GM19467 (cell line): ENCODE data around the gene TPM2.
"Not testable (repeated sequence)": the region's sequence is repeated elsewhere in the genome, so short reads cannot be mapped to it uniquely, and the experiment has no call there.

ENCODE experiments used
- ATAC-seq: cut with Tn5 transposase; IDR thresholded peaks from one replicate; pipeline ENCODE4 v1.9.1; 2021; ENCODE audit warnings: mild to moderate bottlenecking, moderate library complexity; ENCODE audit not compliant: unreplicated experiment

Gene TPM2

GRCh38 chr9:35657546-35658136, 32.1 kb downstream of the TPM2 start, which contains the start of gene RMRP:
TSS of gene RMRP (minus strand) at chr9:35658019.
- peak; percentile 81 for ATAC-seq

- no peak for ATAC-seq
Measured at GRCh38 chr9:35656831-35657545, 32.7 kb downstream of the TPM2 start.

- ATAC-seq: no peak
Measured at GRCh38 chr9:35656348-35656747, 33.4 kb downstream of the TPM2 start.

DNA sequence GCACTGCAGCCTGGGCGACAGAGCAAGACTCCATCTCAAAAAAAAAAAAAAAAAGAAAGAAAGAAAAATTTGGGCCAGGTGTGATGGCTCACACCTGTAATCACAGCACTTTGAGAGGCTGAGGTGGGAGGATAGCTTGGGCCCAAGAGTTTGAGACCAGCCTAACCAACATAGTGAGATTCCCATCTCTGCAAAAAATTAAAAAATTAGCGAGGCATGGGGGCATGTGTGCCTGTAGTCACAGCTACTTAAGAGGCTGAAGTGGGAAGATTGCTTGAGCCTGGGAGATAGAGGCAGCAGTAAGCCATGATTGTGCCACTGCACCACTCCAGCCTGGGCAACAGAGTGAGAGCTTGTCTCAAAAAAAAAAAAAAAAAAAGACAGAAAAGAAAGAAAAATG, 36.1 kb downstream of the TPM2 start:
- no peak for ATAC-seq

DNA sequence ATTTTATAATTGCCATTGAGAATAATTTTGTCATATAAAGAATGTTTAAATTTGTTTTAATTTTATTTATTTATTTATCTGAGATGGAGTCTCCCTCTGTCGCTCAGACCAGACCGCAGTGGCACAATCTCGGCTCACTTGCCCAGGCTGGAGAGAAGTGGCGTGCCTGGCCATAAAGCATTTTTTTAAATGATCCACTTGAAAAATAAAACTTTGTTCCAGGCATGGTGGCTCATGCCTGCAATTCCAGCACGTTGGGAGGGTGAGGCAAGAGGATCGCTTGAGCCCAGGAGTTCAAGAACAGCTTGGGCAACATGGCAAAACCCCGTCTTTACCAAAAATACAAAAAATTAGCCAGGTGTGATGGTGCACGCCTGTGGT, 36.9 kb downstream of the TPM2 start:
- ATAC-seq: no peak

DNA sequence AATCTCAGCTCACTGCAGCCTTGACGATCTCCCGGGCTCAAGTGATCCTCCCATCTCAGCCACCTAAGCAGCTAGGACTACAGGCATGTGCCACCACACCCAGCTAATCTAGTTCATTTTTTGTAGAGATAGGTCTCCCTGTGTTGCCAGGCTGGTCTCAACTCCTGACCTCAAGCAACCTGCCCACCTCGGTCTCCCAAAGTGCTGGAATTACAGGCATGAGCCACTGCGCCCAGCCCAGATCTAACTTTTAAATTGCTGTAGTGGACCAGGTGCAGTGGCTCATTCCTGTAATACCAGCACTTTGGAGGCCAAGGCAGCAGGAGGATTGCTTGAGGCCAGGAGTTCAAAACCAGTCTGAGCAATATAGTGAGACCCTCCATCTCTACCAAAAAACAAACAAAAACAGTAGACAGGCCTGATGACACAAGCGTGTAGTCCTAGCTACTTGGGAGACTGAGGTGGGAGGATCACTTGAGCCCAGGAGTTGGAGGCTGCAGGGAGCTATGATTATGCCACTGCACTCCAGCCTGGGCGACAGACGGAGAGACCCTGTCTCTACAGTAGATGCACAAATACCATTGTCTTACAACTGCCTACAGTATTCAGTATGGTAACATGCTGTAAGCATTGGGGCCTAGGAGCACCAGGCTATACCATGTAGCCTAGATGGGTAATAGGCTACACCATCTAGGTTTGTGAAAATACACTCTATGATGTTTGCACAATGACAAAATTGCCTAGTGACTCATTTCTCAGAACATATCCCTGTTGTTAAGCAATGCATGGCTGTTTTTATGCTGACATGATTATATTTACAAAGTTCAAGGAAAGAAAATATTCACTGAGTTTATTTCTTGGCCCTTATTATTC, 37.5 kb downstream of the TPM2 start:
- ATAC-seq: no peak

DNA sequence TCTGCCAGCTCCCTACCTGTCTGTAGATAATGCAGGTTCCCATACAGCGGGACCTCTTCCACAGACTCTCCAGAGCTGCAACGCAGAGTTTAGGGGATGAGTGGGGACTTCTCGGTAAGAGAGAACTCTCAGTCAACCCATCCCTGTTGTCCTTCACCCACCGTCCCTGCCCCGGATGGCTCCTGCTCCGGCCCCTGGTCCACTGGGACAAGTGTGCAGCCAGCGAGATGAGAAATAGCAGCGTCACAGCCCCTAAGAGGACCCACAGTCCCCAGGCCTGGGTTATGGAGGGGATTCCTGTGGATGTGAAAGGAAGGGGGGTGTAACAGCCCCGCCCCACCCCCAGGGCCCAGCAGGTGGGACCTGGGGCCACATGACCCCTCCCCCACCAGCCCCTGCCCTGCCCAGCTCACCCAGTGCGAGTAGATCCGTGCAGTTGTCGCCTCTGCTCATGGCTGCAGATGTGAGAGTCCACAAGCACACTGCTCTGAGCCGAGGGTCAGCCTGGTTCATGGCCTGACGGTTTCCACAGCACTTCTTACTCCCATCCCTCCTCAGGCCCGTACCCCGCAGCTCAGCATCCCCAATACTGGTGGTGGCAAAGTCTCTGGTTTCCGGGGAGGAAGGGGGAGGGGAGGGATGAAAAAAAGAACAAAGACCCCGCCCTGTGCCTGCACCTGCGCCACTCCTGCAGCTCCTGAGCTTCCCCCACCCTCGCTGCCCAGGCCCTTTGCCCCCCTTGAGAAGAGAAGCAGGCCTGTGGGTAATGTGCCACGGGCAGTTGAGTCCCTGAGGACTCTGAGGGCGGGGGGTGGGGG, 39.2 kb downstream of the TPM2 start, which contains the start of gene SIT1:
SIT1 (minus strand) TSS at position 591 of the 818 bp plus-strand sequence; CDS start at position 513, 78 bp downstream.
- no peak for ATAC-seq

DNA sequence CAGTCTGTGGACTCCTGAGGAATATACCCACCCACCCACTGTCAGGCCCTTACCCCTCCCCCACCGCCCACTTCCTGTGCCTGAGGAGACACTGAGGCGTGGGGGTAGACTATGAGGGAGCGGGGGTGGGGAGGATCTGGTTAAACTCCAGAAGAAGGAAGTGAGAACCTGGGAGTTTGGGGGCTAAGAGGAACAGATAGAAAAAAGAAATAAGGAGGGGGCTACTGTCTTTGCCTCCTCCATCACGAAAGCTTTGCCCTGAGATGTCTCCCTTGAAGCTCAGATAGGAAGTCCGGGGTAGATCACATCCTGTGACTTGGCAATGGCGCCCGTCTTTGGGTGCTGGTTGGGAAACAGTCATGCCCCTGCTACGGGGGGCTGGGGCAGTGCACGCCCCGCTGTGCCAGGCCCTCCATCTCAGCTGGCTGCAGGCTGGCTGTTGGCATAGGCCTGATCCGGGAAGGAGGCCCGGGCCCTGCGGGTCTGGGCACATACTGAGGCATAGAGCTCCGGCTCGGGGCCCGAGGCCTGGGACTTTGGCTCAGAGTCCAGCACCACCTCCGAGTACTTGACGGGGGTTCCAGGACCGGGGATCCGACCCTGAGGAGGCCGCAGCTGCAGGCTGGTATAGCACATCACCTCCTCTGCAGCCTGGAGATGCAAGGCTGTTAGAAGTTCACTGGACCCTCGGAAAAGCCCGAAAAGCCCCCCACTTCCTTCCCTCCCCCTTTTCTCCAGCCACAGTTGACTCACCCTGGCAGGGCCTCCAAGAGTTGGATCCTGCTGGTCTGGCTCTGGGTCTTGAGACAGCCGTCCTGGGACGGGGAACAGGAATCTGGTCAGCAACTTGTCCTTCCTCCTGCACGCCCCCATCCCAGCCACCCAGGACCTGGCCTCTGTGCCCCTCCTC, 40.0 kb downstream of the TPM2 start:
- no peak for ATAC-seq

- peak; percentile 80 for ATAC-seq
Measured at GRCh38 chr9:35646533-35647265, 43.0 kb downstream of the TPM2 start.

GRCh38 chr9:35646153-35646532, 43.6 kb downstream of the TPM2 start:
- ATAC-seq: no peak

- not testable (repeated sequence) for ATAC-seq
Measured at GRCh38 chr9:35645736-35646135, 44.0 kb downstream of the TPM2 start.

GRCh38 chr9:35643046-35643445, 46.7 kb downstream of the TPM2 start:
- no peak for ATAC-seq

DNA sequence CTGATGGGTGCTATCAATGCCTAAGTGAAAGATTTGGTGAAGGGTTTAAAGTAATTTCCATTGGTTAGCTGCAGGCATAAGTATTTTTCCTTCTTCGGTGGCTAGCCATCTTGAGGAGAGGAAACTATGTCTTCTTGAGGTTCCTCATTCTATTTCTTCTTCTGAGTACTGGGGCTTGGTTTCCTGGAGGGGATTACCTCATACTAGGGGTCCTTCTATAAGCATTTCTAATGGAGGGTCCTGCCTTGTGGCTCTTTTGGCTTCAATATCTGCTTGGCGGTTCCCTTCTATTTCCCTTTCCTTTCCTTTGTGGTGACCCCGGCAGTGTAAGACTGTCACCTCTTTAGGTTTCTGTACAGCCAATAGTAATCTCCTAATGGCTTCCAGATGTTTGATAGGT, 48.2 kb downstream of the TPM2 start:
- not testable (repeated sequence) for ATAC-seq

GRCh38 chr9:35640431-35640830, 49.3 kb downstream of the TPM2 start:
- not testable (repeated sequence) for ATAC-seq

DNA sequence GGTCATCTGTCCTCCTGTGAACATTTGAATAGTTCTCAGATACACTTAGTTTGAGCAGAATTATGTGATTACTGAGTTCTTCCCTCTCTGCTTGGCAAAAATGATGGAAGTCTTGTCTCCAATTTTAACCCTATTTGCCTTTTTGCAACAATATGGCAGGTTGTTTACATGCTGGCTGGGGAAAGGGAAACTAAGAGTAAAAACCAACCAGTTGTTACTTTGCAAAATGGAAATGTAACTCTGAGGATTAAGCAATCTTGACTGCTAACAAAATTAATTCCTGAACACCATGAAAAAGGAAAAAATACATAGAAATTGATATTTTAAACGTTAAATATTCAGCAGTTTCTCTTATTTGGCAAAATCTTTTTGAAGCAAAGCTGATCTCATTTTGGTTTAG, 50.1 kb downstream of the TPM2 start:
- ATAC-seq: no peak

- ATAC-seq: not testable (repeated sequence)
Measured at GRCh38 chr9:35639225-35639624, 50.5 kb downstream of the TPM2 start.

DNA sequence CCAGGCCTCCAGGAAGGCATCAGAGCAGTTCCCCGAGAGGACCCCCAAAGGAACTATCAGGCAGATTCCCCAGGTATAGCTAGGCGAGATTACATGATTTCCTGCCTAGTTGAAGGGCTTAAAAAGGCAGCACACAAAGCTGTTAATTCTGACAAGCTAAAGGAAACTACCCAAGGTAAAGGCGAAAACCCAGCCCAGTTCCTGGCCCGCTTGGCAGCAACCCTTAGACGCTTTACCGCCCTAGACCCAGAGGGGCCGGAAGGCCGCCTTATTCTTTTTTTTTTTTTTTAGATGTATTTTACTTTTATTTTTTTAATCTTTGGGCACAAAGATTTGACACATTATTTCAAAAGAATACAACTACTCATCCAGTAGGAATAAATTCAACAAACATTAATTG, 51.0 kb downstream of the TPM2 start:
- not testable (repeated sequence) for ATAC-seq

- ATAC-seq: not testable (repeated sequence)
Measured at GRCh38 chr9:35637427-35637955, 52.2 kb downstream of the TPM2 start.

DNA sequence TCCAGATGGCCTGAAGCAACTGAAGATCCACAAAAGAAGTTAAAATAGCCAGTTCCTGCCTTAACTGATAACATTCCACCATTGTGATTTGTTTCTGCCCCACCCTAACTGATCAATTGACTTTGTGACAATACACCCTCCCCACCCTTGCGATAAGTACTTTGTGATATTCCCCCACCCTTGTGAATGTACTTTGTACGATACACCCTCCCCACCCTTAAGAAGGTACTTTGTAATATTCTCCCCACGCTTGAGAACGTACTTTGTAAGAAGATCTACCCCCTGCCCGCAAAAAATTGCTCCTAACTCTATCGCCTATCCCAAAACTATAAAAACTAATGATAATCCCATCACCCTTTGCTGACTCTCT, 52.9 kb downstream of the TPM2 start:
- not testable (repeated sequence) for ATAC-seq
